Activated T-helper 1 cell treated with anti-CD3 and anti-CD28 coated beads, Interleukin-2, amount 50 U/mL, for 16 hours (primary cell): ENCODE data around the gene LGALS7B.
"Not testable (repeated sequence)": the region's sequence is repeated elsewhere in the genome, so short reads cannot be mapped to it uniquely, and the experiment has no call there.

ENCODE experiments used
- DNase-seq, 2 donors: peaks; one replicate each; pipeline ENCODE4 v3.0.0-alpha.2; 2020; ENCODE audit warnings: low read depth in 1 of 2, low spot score in 1 of 2

LGALS7B gene

DNA sequence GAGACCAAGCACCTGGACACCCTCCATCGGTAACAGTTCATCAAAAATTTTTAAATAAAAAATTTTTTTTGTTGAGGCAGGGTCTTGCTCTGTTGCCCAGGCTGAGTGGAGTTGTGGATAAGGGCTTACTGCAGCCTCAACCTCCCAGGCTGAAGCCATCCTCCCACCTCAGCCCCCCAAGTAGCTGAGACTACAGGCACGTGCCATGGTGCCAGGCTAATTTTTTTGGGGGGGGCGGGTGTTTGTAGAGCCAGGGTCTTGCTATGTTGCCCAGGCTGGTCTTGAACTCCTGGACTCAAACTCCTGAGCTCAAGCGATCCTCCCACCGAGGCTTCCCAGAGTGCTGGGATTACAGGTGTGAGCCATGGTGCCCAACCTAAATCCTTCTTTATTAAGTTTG, 4.7 kb downstream of the LGALS7B start:
- no peak for DNase-seq

DNA sequence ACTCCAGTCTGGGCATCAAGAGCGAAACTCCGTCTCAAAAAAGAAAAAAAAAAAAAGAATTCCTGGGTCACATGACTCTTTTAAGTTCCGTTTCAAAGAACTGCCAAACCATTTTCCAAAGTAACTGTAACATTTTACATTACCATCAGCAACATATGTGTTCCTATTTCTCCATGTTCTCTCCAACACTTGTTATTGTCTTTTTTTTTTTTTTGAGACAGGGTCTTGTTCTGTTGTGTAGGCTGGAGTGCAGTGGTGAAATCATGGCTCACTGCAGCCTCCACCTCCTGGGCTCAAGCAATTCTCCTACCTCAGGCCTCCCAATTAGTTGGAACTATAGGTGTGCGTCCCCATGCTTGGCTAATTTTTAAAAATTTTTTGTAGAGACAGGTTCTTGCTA, 6.5 kb downstream of the LGALS7B start:
- no peak for DNase-seq

DNA sequence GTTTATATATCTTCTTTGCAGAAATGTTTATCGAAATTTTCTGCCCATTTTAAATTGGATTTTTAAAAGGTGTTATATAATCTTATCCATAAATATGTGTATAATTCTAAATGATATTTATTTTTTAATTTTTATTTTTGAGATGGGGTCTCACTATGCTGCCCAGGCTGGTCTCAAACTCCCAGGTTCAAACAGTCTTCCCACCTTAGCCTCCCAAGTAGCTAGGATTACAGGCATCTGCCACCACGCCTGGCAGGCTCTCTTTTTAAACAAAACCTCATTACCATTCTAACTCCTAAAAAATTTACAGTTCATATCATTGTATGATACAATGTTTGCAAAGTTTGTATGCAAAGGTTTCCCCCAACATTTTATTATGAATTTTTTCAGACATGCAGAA, 7.2 kb downstream of the LGALS7B start:
- DNase-seq: no peak

DNA sequence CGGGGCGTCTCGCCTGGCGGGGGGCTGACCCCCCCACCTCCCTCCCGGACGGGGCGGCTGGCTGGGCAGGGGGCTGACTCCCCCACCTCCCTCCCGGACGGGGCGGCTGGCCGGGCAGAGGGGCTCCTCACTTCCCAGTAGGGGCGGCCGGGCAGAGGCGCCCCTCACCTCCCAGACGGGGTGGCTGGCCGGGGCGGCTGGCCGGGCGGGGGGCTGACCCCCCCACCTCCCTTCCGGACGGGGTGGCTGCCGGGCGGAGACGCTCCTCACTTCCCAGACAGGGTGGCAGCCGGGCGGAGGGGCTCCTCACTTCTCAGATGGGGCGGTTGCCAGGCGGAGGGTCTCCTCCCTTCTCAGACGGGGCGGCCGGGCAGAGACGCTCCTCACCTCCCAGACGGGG, 8.8 kb downstream of the LGALS7B start:
- DNase-seq: not testable (repeated sequence)

DNA sequence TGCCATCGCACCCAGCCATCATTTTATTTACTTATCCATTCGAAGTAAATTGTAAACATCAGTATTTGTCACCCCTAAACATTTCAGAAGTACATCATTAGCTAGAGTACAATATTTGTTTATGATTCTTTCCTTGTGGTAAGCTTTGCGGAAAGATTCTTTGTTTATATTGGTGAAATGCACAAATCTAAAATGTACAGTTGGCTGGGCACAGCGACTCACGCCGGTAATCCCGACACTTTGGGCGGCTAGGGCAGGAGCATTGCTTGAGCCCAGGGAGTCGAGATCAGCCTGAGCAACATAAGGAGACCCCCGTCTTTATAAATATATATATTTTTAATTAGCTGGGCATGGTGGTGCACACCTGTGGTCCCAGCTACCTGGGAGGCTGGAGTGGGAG, 10.1 kb downstream of the LGALS7B start:
- no peak for DNase-seq

DNA sequence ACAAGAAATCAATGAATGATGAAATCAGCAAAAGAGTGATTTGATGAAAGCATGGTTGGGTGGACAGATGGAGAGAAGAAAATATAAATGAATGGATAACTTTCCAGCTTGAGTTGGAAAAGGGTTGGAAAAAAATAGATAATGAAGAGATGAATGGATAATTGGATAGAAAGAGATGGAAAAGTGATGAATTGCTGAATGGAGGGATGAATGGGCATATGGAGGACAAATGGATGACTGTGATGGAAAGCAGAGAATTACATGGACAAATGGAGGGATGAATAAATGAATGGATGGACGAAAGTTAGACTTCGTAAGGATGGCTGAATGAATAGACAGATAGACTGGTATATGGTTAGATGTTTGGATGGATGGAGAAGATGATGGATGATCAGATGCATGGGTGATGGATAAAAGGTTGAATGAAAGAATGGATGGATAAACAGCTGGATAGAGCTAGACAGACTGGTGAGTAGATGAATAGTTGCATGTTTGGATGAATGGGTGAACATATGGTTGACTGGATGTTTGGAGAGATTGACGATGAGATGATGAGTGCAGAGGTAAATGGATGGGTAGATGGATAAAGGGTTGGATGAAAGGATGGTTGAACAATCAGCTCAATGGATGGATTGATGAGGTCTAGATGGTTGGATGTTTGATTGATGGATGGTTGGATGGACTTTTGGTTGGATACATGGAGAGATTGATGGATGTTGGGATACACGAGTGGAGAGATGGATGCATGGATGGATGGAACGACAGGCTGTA, 11.8 kb downstream of the LGALS7B start:
- DNase-seq: no peak

DNA sequence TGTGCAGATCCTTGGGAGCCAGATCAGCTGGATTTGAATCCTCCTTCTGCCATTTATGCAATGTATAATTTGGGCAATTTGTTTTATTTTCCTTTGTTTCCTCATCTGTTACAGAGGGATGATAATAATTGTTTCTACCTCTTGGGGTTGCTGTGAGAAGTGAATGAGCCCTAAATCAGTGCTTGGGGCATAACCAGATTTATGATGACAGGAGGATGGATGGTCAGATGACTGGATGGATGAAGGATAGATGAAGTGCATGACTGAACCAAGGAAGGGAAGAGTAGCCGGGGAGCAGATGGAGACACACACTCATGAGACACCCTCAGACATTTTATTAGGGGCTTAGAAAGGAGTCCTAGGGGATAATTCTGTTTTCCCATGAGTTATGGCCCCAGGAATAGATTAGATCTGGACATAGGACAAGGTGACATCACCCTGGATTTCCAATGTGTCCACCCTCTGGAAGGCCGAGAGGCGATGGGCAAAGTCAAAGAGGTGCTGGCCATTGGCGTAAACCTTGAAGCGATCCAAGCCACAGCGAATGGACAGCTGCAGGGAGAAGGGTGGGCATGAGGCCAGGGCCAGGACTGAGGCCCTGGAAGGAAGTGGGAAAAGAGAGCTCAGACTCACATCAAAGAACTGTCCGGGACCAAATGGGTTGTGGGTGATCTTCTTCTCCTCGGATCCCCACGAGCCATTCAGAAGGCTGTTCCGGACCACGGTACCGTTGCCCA, 12.5 kb downstream of the LGALS7B start:
- no peak for DNase-seq

DNA sequence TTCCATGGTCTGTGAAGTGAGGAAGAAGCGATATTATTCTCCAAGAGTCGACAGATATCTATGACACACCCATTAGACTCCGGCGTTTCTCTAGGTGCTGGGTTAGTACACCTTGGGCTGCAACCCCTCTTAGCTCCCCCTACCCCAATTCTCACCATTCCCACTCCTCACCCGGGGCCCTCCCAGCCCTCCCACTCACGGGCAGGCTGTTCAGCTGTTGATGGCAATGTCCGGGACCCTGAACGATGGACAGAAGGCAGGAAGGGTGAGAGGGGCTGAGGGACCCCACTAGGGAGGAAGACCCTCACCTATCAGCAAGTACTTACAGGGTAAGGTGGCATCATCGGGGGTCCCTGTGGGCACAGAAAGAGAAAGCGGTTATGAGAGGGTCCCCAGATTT, 14.5 kb downstream of the LGALS7B start:
- DNase-seq: no peak

DNA sequence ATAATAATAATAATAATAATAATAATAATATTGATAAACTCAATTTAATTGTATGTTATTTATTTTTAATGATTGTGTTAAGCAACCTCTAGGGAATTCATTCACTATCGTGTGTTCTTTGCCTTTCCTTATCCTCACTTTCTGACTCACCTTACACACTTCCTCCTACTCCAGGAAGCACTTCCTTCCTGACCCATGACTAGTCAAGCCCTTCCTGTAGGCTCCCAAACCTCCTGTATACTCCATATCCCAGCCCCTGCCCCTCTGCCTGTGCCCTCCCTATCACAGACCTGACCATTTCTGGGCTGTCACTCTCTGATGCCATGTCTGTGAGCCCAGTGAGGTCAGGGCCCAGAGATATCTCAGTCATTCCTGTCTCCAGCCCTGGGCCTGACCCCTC, 16.2 kb downstream of the LGALS7B start:
- DNase-seq: no peak

DNA sequence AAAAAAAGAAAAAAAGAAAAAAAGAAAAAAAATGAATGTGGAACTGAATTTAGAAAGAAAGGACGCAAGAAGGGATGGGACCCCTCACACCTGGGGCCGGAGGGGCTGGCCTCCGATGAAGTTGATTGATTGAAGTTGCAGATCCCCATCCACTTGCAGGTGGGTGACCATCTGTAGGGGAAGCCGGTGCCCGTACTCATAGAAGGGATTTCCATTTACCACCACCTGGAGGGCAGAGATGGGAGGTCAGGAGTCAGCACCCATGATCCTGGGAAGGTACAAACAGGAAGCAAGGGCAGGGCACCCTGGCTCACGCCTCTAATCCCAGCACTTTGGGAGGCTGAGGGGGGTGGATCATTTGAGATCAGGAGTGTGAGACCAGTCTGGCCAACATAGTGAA, 17.4 kb downstream of the LGALS7B start:
- DNase-seq: no peak

DNA sequence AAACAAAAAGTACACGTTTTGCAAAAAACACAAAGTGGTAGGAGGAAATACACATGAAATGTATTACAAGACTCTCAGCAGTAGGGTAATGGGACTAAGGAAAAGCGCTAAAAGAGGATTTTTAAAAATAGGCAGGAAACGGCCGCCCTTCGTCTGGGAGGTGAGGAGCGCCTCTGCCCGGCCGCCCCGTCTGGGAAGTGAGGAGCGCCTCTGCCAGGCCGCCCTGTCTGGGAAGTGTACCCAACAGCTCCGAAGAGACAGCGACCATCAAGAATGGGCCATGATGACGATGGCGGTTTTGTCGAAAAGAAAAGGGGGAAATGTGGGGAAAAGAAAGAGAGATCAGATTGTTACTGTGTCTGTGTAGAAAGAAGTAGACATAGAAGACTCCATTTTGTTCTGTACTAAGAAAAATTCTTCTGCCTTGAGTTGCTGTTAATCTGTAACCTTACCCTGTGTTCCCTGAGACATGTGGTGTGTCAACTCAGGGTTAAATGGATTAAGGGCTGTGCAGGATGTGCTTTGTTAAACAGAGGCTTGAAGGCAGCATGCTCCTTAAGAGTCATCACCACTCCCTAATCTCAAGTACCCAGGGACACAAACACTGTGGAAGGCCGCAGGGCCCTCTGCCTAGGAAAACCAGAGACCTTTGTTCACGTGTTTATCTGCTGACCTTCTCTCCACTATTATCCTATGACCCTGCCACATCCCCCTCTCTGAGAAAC, 18.5 kb downstream of the LGALS7B start:
- not testable (repeated sequence) for DNase-seq

DNA sequence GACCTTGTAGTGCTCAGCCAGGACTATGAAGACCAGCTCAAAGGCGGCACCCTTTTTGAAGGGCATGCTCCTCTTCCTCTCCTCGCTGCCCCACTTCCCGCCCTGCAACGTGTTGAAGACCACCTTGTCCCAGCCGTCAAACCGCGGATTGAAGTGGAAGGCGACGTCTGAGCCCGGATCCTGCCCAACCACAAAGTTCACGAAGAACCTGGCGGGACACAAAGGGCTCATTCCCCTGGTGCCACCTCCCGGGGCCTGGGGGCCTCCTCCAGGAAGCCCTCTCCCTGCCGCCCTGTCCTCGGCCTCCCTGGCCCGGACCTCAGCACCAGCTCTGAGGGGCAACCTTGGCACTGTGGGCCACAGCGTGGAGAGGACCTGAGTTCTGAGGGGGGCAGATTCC, 19.7 kb downstream of the LGALS7B start:
- DNase-seq: no peak

DNA sequence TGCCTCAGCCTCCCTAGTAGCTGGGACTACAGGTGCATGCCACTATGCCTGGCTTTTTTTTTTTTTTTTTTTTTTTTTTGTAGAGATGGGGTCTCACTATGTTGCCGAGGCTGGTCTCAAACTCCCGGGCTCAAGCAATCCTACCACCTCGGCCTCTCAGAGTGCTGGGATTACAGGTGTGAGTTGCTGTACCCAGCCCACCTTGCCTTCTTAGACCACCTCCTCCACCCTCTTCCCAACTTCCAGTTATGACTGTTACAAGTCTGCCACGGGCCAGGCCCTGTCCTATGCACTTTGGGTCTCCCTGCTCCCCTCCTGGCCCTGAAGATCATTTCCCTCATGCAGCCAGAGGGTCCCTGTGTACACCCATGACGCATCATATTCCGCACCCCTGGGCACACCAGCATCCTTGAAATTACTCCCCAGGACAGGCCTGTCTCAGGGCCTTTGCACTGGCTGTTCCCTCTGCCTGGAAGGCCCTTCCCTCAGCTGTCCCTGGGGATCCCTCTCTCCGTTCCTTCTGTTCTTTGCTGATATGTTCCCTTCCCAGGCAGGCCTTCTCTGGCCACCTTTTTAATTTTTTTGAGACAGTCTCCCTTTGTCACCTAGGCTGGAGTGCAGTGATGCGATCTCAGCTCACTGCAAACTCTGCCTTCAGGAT, 20.7 kb downstream of the LGALS7B start:
- no peak for DNase-seq

DNA sequence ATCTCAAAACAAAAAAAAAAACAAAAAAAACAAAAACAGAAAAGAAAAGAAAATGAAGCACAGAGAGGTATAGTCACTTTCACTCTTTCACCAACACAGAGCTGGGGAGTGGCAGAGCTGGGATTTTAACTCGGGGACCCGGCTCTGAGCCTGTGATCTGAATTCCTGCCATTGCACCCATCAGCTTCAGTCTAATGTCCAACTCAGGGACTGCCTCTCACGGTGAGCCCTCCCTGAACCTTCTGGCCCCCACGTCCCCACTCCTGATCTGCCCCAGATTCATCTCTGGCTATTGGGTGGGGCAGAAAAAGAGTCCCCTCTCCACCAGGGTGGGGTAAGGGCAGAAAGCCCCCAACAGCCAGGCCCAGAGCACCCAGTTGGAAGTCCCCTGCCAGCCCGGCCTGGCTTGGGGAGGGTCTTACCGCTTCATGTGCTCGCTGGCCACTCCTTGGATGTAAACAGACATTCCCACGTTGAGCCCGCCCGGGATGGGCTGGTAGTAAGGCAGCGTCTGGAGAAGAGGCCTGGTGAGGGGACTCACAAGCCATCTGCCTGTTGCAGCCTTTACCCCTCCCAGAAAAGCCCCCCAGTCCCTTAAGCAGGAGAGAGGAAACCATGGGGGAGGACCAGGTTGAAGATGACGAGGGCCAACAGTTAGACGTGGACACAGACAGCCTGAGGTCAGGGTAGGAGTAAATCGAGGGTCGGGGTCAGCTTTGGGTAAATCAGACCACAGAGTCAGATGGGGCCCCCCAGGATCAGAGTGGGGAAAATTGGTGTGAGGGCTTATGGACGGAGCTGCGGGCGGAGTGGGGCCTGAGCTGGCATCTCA, 23.2 kb downstream of the LGALS7B start:
- no peak for DNase-seq

DNA sequence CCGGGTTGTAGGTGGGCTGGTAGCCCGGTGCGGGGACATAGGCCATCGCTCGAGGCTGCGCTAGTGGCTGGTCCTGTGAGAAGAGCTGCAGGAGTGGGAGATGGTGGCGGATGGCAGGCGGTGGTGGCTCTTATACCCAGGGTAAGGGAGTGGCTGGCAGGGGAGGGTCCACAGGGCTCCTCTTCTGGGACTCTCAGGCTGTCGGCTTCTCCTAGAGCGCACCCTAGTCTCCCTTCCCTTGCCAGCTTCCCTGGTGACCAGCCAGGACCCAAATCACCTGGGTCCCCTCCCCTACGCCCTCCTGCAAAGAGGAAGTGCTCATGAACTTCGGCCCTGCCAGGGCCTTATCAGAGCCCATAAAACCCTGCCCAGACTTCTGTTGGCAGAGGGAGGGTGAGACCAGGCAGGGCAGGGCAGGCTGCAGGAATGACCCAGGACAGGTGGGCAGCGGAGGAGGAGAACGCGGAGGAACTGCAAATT, 23.9 kb downstream of the LGALS7B start, which contains the start of gene LGALS4:
Gene LGALS4, minus strand, starts transcription at position 105 of the 480 bp plus-strand sequence. Its CDS starts 59 bp downstream, at position 46.
- DNase-seq: no peak

DNA sequence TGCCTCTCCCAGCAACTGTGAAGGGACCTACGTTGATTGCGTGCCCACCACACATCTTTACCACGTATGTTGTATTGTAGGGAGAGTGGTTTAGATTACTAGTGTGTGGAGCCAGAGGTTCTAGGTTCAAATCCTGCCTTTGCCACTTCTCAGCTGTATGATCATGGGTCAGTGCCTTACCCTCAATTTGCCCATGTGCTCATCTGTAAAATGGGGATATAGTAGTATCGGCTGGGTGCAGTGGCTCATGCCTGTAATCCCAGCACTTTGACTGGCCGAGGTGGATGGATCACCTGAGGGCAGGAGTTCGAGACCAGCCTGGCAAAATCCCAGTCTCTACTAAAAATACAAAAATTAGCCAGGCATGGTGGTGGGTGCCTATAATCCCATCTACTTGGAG, 24.3 kb downstream of the LGALS7B start:
- DNase-seq: no peak

DNA sequence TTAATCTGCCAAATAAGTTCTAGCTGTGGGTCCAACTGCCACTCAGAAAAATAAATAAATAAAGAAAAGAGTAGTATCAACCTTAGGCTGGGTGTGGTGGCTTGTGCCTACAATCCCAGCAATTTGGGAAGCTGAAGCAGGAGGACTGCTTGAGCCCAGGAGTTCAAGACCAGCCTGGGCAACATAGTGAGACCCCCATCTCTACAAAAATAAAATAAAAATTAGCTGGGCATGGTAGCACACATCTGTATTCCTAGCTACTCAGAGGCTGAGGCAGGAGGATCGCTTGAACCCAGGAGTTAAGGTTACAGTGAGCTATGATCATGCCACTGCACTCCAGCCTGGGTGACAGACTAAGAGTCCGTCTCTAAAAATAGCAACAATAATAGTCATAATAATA, 24.9 kb downstream of the LGALS7B start:
- DNase-seq: not testable (repeated sequence)

DNA sequence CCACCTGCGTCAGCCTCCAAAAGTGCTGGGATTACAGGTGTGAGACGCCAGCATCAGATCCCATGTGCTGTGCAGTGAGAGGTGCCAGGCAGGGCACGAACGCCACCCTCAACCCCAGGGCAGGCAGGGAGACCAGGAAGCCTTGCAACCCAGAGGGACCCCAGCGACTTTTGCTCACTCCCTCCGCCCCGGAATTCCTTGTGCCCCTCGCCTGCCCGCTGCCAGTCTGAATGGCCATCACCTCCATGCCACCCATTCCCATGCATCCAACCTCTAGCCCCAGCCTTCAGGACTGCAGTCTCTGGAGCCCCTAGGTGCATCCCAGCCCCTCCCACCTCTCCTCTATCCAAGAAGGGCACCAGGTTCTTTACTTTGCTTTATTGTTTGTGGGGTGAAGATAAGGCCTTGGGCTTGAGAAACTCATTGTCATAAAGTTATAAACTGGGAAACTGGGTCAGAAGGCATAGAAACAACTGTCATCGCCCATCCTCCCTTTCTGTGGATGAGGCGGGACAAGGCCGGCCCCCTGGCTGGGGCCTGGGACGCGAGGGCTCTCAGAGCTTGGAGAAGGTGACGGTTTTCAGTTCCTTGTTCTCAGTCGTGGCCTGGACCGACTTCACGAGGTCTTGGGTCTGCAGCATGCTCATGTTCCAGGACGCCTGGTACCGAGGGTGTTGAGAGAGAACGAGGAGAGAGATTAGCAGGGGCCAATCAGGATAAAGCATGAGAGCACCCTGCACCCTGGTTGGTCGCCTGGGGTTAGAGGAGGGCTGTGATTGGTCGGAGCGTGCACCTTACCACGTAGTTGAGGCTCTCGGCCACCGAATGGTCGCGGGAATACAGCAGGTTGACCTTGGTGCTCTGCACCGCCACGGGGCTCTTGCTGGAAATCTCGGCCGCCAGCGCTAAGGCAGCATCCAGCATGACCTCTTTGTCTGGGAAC, 26.3 kb downstream of the LGALS7B start:
- no peak for DNase-seq

DNA sequence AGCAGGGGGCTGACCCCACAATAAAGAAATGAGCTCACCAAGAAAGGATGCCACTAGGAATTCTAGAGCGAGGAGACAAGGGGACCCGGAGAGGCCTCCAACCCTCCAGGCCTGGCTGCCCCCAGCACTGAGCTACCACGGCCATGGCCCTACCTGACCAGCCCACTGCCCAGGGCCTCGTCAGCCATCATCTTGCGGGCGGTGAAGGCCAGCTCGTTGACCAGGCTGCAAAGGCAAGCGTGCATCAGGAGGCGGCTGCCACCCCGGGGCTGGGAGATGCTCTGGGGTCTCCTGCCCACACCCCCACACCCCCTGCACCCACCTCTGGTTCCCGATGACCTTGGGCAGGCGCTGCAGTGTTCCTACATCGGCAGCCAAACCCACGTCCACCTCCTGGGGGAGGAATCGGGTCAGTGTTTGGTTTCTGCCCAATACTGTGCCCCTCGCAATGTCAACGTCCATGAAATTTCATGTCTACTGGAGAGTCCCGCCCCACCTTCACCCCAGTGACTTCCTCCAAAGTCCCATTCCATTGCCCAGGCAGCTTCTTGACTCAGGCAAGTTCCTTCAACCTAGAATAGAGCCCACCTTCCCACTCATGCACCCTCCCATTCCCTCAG, 27.2 kb downstream of the LGALS7B start:
- DNase-seq: no peak
